ENCODE data around the gene SLC27A3.

The SLC27A3 gene

GRCh38 chr1:153804112-153804511 is 28.9 kb downstream of the SLC27A3 start:
- Histone ChIP-seq H4K20me1 (ENCODE audit: insufficient read depth) (peaks cover 22% of the 10 kb centered on the region), H3K9ac (no peak overlapping the region), H3K79me2 (ENCODE audit: insufficient read depth, low read depth) (no peaks in the 10 kb centered on the region), H2AFZ (ENCODE audit: low read depth) (no peak overlapping the region), H3K27ac (no peak overlapping the region), H3K27me3 (ENCODE audit: insufficient read depth, low read depth) (peaks cover 8% of the 10 kb centered on the region; the same call in 1 of the 2 replicates), H3K4me1 (ENCODE audit: low read depth, poor library complexity, severe bottlenecking) (peaks cover 52% of the 10 kb centered on the region), H3K4me3 (IDR thresholded peaks at IDR 0.05; ENCODE audit: insufficient read depth, low read depth, low read length) (no peak overlapping the region), H3K4me2 (peak overlapping the region; percentile 30; the same call in 1 of the 2 replicates), H3K36me3 (ENCODE audit: insufficient read depth) (no peaks in the 10 kb centered on the region)
- TF ChIP-seq, protein P1, sequence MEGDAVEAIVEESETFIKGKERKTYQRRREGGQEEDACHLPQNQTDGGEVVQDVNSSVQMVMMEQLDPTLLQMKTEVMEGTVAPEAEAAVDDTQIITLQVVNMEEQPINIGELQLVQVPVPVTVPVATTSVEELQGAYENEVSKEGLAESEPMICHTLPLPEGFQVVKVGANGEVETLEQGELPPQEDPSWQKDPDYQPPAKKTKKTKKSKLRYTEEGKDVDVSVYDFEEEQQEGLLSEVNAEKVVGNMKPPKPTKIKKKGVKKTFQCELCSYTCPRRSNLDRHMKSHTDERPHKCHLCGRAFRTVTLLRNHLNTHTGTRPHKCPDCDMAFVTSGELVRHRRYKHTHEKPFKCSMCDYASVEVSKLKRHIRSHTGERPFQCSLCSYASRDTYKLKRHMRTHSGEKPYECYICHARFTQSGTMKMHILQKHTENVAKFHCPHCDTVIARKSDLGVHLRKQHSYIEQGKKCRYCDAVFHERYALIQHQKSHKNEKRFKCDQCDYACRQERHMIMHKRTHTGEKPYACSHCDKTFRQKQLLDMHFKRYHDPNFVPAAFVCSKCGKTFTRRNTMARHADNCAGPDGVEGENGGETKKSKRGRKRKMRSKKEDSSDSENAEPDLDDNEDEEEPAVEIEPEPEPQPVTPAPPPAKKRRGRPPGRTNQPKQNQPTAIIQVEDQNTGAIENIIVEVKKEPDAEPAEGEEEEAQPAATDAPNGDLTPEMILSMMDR (conservative IDR thresholded peaks at IDR 0.05; ENCODE audit: low read depth, low read length) = no peak

DNA sequence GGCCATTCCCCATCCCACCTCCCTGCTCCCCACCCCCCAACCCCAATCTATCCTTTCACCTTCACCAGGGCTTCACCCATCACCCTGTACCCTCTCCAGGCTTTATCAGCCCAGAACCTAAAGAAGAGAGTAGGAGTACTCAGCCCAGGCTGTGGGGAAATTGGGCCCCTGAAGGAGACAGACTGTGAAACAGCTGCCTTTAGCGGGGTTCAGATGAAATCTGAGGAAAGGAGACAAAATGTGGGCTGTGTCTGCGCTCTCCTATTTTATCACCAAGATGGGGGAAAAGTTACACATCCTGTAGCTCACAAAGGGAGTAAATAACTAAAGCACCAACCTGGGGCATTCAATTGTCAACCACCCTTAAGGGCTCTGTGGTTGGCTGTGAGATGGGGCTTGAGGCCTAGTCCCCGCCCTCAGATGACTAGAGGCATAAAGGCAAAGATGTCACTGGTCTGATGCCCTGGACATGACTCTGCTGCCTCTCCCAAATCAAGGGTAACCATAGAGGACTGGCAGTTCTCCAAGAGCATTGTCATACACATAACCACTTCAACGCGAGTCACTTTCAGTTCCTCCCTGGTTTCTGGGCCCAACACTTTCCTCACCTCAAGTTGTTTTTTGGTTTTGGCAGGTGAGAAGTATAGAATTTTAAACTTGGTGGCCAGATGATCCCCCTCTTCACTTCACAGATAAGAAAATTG is 30.0 kb downstream of the SLC27A3 start:
- Histone ChIP-seq H4K20me1 (ENCODE audit: insufficient read depth) (peaks cover 22% of the 10 kb centered on the region), H2AFZ (ENCODE audit: low read depth) (no peak overlapping the region), H3K4me2 (peak overlapping the region; percentile 65), H3K27me3 (ENCODE audit: insufficient read depth, low read depth) (peaks cover 8% of the 10 kb centered on the region; the same call in 1 of the 2 replicates), H3K9ac (no peak overlapping the region), H3K27ac (peak overlapping the region; percentile 40; the same call in 1 of the 2 replicates), H3K4me3 (IDR thresholded peaks at IDR 0.05; ENCODE audit: insufficient read depth, low read depth, low read length) (peak overlapping the region; percentile 28), H3K79me2 (ENCODE audit: insufficient read depth, low read depth) (no peaks in the 10 kb centered on the region), H3K36me3 (ENCODE audit: insufficient read depth) (no peaks in the 10 kb centered on the region), H3K4me1 (ENCODE audit: low read depth, poor library complexity, severe bottlenecking) (peaks cover 52% of the 10 kb centered on the region)
- TF ChIP-seq, protein P1 (conservative IDR thresholded peaks at IDR 0.05; ENCODE audit: low read depth, low read length) = no peak

DNA sequence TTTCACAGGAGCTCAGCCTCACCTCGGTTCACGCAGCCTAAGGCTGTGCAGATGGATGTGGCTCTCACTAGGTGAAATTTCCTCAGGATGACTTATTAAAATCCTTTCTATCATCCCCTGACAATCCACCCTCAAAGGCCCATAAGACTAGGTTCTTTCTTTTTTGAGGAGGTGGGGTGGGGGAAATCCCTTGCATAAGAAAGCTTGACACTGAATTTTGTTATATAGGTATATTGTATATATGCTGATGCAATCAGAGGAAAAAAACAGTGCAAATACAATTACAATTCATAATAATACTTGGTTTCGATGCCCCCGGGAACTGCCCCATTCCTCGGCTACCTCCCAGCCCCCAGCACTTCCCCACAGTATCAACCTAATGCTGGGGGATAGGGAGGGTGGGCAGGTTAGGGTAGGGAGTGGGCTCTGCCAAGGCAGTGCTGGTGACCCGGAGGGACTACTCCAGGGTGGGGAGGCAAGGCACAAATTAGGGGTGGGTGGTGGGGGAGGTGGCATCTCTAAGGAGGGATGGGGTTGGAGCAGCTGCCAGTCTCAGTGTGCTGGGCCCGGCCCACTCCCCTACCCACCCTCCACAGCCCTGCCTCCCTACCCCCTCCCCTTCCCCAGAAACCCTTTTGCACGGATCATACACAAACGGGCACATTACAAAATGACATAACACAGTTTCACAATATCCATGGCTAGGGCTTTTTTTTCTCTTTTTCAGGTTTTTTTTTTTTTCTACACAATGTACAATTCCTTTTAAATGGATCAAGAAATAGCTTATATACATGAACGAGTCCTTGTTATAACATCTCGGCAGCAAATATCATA is 30.9 kb downstream of the SLC27A3 start:
- TF ChIP-seq, protein P1 (conservative IDR thresholded peaks at IDR 0.05; ENCODE audit: low read depth, low read length) = no peak
- peak overlapping the region; percentile 65 for H3K4me2 ChIP-seq
- no peak overlapping the region for H3K9ac ChIP-seq

GRCh38 chr1:153816283-153816889 is 41.2 kb downstream of the SLC27A3 start:
- no peak overlapping the region for H3K4me2 ChIP-seq
- no peaks in the 10 kb centered on the region for H3K4me1 ChIP-seq (ENCODE audit: low read depth, poor library complexity, severe bottlenecking)
- H4K20me1 ChIP-seq (ENCODE audit: insufficient read depth) = no peaks in the 10 kb centered on the region
- H3K27me3 ChIP-seq (ENCODE audit: insufficient read depth, low read depth) = no peaks in the 10 kb centered on the region
- H3K27ac ChIP-seq = no peak overlapping the region
- no peaks in the 10 kb centered on the region for H3K79me2 ChIP-seq (ENCODE audit: insufficient read depth, low read depth)
- H3K4me3 ChIP-seq (IDR thresholded peaks at IDR 0.05; ENCODE audit: insufficient read depth, low read depth, low read length) = no peak overlapping the region
- H3K9ac ChIP-seq = no peak overlapping the region
- TF ChIP-seq, protein P1 (conservative IDR thresholded peaks at IDR 0.05; ENCODE audit: low read depth, low read length) = no peak
- H3K36me3 ChIP-seq (ENCODE audit: insufficient read depth) = peaks cover 29% of the 10 kb centered on the region; the same call in 1 of the 2 replicates
- no peak overlapping the region for H2AFZ ChIP-seq (ENCODE audit: low read depth)

More for the DNA sequence above, 30.9 kb downstream of the SLC27A3 start:
- Histone ChIP-seq H3K36me3 (ENCODE audit: insufficient read depth) (no peaks in the 10 kb centered on the region), H4K20me1 (ENCODE audit: insufficient read depth) (peaks cover 22% of the 10 kb centered on the region), H2AFZ (ENCODE audit: low read depth) (no peak overlapping the region), H3K27ac (peak overlapping the region; percentile 40; the same call in 1 of the 2 replicates), H3K27me3 (ENCODE audit: insufficient read depth, low read depth) (peaks cover 8% of the 10 kb centered on the region; the same call in 1 of the 2 replicates), H3K4me3 (IDR thresholded peaks at IDR 0.05; ENCODE audit: insufficient read depth, low read depth, low read length) (peak overlapping the region; percentile 19), H3K79me2 (ENCODE audit: insufficient read depth, low read depth) (no peaks in the 10 kb centered on the region), H3K4me1 (ENCODE audit: low read depth, poor library complexity, severe bottlenecking) (peaks cover 52% of the 10 kb centered on the region)

Measured in KMS-11 (cell line).